KG1 (cell line): ENCODE data around the gene ABHD16B.
"Not testable (repeated sequence)": the region's sequence is repeated elsewhere in the genome, so short reads cannot be mapped to it uniquely, and the experiment has no call there.

ENCODE experiments used
- DNase-seq: peaks from one replicate; lab custom pipeline; 2025; lab: John Stamatoyannopoulos, UW

Gene ABHD16B

DNA sequence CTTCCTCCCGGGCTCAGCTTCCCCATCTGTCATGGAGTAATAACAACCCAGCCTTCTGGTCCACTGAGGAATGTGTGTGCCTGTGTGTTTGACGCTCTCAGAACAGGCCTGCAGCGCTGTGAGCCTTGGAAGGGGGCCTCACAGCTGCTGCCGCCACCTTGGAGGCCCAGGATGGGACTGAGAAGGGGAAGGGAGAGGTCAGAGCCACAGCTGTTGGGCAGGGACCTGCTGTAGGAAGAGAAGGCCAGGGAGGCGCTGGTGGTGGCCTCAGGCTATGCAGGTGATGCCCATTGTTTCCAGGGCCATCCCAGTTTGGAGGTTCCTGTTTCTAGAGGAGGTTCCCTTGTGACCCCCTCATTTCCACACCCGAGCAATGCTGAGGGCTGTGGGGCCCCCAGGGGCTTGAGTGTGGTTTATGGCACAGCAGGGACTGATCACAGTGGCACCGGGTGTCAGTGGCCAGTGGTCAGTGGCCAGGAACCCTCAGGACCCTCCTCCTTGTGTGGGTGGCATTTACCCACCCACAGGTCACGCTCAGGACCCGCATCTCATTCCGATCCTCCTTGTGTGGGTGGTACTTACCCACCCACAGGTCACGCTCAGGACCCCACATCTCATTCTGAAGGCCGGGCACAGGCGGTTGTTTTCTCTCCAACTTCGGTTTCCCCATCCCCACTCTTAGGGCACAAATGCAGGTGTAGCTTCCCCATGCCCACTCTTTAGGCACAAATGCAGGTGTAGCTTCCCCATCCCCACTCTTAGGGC lies 17.8 kb downstream of the ABHD16B start:
- DNase-seq = no peak

DNA sequence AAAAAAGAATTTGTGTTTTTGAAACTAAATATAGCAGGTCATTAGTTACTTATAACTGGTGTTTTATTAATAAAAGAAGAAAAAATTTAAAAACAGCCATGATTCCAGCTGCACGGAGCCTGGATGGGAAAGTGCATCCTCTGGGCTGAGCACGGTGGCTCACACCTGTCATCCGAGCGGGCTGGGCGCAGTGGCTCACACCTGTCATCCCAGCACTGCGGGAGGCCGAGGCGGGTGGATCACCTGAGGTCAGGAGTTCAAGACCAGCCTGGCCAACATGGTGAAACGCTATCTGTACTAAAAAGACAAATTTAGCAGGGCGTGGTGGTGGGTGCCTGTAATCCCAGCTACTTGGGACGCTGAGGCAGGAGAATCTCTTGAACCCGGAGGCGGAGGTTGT lies 19.6 kb downstream of the ABHD16B start:
- DNase-seq = not testable (repeated sequence)

DNA sequence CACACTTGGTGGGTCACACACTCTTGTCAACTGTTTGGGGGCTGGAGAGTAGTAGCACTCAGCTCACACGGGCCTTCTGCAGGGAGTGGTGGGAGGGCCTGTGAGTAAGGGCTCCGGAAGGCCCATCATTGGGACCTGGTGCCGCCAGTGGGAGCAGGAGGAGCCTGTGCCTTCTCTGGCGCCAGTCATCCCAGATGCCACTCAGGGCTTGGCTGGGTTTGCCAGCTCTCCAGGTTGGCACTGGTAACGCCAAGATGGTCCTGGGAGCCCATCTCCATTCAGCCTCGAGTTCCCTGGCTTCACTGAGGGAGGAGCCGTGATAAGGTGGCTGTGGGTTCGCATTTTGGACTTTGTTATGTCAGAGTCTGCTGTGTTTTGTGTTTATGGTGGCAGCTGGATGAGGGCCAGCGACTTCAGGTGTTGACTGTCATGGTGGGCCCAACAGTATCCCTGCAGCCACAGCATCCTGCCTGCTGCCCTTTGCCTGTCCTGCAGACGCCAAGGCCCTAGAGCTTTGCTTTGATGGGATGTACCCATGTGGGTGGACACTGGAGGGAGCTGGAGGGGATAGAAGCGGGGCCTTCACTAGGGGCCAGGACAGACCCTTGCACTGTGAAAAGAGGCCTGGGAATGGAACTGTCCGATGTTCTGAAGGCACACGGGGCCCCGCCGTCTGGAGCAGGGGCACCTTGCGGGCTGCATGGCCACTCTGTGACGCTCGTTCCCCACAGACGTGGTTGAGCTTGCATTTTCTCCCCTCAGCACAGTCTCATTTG lies 20.3 kb downstream of the ABHD16B start:
- DNase-seq = no peak

DNA sequence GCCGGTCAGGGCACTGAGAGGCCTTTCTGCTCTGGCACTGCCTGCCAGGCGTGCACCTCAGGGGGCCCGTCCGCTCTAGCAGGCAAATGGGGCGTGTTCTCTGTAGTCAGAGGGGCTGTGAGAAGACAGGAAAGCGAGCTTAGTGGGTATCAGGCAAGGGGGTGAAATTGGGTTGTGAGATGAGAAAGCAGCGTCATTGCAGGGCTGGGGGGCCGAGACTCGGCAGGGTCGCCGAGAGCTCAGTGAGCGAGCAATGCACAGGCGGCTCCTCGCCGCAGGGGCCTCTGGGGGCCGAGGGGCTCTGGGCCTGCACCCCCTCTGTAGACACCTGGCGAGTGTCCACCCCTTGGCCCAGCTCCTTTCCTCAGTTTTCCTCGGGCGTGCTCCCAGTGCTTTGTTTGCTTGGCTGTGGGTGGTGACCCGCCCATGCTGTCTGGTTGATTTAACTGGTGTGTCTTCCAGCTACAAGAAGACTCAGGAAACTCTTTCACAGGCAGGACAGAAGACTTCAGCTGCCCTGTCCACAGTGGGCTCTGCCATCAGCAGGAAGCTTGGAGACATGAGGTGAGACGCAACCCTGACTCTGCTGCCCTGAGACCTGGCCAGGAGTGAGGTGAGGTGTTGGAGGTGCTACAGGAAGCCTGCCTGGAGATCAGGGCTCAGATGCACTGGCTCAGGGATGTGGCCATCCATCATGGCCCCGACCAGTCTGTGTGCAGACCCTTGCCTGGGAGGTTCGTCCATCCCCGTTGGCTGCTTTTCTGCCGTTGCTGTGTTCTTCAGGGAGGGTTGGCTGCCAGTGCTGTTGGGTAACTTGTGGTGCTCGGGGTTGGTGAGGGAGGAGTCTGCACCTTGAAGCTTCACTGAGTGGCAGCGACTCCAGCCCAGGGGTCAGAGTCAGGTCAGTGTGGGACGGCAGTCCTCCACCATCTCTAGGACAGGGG lies 21.2 kb downstream of the ABHD16B start:
- DNase-seq = no peak

DNA sequence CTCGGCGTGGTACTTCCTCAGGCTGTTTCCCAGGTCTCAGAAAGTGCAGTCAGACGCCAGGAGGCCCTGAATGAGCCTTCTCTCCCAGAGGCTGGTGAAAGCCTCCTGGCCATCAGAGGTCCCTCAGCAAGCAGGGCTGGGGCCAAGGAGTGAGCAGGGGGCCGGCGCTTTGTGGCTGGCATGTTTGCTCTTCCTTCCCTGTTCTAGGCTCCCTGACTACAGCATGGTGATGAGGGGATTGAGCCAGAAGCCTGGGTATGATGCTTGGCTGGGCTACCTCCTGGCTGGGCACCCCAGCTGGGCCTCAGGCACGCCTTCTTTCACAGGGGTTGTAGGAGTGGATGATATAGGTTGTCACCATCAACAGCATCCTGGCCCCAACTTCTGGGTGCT lies 21.9 kb downstream of the ABHD16B start:
- DNase-seq = no peak

DNA sequence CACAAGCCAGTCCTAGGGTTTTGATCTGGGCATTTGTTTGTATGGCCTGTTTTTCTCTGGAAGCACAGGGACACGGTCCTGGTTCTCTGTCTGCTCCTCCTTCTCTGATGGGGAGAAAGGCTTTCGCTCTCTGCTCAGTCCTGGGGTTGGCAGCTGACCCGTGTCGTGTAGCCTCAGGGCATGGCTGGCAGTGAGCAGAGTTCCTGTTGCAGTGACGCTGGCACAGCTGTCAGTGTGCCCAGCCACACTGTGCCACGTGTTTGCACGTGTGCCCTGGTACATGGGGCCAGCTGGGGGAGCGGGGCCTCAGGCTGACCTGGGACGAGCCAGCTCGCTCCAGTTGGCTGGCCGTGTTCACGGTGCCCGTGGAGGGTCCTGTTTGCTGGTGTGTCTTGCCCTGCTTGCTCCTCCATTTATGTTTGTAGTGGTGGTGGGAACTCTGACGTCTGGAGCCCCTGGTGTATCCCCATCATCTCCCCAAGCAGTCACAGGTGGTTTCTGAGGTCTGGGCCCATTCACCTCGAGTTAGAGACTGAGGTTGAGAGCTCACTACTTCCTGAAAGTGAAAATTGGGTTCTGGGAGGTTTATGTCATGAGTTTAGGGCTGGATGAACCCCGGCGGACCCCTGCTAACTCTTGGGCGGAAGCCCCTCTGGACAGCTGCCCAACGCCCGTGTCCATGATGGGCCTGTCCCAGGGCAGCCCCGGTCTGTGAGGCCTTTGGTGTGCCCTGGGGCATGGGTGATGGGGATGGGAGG lies 23.4 kb downstream of the ABHD16B start:
- no peak for DNase-seq

DNA sequence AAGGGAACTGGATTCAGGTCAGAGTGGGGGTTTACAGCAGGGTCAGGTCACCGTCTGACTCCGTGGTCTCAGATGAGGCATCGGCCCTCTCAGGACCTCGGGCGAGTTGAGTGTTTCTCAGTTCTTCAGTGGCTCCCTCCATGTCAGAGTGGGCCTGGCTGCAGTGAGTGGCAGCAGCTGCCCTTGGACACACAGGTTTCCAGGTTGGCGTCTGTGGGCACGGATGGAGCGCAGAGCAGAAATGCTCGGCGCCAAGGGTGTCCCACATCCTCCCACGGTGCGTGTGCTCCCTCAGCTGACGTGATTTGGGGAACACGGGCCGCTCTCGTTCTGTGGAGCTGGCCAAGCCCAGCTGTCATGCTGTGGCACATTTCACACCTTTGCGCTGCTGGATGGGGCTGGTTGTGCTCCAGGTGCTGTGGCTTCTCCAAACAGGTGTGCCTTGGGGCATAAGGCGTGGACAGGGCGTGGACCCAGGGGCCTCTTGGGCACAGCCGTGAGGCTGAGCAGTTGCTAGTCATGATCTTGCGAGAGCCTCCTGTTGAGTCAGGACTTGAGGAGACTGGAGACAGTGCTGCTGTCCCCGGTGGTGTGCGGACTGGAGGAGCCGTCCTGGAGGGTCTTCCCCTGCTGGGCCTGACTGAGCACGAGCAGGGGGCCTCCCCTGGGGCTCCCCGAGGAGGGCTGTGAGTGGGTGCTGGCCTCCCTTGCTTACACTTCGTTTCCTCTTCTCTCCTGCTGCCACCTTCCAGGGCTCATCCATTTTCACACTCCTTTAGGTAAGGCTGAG lies 24.2 kb downstream of the ABHD16B start:
- no peak for DNase-seq

DNA sequence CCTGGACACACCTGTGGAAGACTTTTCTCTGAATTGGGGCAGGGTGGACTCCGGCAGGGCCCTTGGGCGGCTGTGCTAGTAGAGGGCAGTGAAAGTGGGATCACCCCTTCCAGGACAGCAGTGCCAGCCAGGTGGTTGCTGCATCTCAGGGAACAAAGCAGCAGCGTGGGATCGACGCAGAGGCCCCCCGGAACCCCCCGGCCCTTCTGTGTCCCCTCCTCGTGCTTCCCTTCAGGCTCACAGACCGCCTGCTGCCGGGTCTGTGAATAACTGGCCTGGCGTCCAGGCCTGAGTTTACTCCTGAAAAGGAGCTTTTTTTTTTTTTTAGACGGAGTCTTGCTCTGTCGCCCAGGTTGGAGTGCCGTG lies 24.7 kb downstream of the ABHD16B start:
- no peak for DNase-seq

DNA sequence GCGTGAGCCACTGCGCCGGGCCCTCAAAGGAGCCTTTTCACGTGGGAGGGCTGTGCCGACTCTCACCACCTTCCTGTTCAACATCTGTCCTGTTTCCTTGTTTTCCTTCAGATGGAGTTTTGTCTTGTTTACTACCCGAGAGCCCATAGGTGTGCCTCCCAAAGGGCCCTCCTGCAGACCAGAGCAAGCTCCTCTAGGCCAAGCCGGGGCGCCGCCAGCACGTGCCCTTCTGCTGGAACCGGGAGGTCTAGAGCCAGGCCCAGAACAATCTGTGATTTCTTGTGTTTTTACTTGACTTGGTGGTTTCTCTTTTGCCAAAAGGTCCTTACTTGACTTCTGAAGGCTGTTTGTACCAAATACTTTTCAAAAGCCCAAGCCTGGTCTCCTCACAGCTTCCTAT lies 25.6 kb downstream of the ABHD16B start:
- DNase-seq = no peak

DNA sequence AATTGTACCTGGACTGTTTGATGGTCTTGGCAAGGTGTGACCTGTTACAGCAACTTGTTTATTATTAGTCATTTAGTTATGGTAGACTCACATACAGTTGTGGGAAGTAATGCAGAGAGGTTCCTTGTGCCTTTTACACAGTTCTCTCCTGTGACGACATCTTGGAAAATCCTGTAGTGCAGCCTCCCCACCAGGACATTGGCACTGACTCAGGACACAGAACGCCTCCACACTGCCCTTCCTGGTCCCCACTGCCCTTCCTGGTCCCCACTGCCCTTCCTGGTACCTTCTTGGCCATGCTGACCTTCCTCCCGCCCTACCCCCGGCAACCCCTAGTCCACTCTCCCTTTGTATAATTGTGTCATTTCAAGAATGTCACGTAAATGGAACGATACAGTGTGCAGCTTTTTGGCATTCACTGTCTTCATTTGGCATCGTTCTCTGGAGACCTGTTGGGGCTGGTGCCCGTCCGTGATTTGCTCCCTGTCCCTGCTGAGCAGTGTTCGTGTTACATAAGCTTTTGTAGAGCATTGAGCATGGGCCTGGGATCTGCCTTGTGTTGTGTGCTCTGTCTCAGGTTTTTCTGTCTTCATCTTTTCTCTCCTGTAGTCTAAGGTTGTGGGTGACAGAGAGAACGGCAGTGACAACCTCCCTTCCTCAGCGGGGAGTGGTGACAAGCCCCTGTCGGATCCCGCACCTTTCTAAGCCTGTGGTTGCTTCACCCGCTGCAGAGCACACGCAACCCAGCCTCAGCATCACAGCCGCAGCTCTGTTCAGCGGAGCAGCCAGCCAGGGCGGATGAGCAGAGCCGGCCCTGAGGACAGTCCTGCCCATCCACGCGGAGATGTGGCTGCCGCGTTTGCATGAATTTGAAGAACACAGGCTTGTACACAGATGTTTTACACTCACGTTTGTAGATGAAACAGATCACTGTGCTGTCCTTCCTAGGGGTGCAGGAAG lies 28.2 kb downstream of the ABHD16B start:
- DNase-seq = no peak

DNA sequence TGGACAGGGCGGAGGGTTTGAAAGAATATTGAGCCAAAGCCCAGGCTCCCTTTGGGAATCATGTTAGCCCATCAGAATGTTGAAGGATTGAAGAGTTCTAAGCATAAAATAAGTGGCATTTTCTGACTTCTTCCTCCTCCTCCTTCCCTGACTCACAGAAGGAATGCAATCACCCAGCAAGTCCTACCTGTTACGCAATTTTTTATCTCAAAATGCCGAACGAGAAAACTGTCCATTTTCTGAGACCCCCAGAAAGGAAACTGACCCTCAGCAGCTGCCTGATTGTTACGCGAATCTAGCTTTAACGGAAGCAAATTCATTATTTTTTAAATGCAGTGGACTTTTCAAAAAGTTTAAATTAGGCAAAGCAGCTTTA lies 28.9 kb downstream of the ABHD16B start:
- DNase-seq = no peak

DNA sequence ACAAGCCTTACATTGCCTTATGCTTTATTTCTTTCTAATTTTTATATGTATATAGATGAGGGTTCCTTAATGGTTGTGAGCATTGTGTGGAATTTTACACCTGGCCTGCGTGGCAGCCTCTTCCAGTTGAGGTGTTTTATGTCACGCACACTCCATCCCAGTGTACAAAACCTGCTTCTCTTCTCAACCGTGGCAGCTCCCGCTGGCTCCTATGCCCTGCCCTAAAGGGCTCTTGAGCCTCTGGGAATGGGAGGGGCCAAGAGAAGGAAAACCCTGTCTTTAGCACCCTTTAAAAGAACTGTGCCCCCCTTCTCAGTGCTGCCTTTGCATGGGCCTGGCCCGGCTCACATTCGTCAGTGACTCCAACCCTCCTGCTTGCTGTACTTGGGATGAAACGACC lies 29.3 kb downstream of the ABHD16B start:
- no peak for DNase-seq

DNA sequence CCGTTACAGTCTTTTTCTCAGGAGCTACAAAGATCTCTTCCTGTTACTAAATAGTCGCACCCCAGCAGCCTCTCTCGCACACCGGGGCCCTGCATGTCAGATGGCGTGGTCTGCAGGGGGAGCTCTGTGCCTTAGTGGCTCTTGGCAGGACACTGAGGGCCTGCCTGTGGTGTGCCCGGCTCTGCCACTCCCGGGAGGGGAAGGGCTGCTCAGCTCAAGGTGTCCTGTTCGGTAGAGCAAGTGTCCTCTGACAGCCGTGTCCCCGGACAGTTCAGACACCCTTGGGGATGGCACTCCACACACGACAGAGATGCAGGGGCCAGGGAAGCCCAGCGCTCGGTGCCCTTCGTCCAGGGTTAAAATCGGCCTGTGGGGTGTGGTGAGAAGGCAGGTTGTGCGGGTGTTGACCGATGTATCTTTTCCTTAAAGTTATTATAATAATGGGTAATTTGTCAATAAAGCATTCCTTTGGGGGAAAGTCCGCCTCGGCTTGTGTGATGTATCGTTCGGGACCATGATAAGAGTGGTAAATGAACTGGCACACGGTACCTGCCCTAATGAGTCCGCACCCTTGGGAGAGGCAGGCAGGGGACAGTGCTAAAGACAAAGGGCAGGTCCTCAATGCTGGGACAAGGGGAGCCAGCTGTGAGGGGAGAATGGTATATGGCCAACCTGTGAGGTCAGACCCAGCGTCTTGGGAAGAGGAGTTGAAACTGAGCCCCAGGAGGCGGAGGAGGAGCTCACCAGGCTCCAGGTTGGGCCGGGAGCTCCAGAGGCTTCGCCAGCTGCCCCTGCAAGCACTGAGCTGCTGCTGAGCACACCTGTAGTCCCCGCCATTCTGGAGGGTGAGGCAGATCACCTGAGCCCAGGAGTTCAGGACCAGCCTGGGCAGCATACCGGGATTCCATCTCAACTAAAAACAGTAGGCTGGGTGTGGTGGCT lies 30.0 kb downstream of the ABHD16B start:
- no peak for DNase-seq

DNA sequence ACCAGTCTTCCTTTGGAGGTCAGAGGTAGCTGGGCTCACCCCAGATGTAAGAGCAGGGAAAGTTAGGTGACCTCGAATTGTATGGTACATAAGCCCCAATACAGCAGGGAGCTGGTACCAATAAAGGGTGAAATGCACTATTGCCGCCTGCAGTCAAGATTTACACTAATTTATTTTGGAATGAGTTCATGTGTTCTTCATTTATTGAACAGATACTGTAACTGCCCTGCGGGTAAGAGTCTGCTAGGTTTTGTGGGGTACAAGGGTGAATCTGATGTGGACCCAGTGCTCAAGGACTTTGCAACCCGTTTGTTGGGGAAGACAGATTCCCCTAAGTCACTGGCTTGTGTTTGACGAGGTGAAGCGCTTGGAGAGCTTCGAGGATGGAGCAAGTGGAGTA lies 31.1 kb downstream of the ABHD16B start:
- DNase-seq = no peak

DNA sequence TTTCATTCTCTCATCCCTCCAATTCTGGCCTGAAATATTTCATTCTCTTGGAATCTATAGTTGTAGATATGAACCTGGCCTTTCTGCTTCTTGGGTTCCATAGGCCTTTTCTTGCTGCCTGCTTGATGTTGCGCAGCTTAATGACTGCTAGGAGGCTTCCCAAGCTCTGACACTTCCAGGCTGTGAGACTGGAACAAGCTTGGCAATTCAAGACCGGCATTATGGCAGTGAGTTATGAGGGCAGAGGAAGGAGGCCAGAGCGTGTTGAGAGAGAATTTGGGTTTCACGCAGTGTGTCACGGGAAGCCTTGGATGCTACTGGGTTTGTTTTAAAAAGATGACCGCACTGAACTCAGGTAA lies 32.7 kb downstream of the ABHD16B start:
- DNase-seq = no peak

DNA sequence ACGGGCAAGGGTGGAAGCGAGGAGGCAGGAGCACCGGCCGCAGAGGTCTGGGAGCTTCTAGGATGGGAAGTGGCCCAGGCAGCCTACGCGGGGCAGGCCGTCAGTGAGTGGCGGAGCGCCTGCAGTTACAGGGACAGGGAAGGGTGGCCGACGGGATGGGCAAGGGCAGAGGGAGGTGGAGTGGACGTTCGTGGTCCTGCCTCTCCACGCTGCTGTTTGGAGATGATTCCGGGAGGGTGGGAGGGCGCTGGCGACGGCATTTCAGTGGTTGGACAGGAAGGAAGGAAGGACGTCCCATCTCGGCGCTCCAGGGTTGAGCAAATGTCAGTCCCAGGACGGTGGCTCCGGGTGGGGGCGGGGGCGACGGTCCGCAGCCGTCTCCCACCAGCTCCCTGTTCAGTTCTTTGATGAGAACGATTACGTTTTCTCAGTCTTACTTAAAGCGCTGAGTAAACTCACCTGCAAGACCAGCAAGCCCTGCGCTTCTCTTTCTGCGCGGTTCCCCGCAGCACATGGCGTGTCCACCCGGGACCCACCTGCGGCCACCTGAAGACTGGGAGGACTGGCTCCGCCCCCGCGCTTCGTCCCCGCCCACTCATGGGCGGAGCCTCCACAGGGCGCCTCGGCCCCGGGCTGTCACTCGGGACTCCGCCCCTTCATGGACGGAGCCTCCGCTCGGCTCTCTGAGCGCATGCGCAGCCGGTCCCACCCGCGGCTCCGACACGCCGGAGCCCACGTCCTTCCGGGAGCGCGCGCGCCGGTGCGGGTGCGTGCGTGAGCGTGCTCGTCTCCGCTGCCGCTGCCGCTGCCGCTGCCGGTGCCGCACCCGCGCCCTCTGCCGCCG lies 33.3 kb downstream of the ABHD16B start, which contains the start of gene DNAJC5:
Gene DNAJC5, plus strand, starts transcription at position 769 of the 844 bp plus-strand sequence. CDS start 33,220 bp downstream, outside the sequence.
- DNase-seq = peak; percentile 93

DNA sequence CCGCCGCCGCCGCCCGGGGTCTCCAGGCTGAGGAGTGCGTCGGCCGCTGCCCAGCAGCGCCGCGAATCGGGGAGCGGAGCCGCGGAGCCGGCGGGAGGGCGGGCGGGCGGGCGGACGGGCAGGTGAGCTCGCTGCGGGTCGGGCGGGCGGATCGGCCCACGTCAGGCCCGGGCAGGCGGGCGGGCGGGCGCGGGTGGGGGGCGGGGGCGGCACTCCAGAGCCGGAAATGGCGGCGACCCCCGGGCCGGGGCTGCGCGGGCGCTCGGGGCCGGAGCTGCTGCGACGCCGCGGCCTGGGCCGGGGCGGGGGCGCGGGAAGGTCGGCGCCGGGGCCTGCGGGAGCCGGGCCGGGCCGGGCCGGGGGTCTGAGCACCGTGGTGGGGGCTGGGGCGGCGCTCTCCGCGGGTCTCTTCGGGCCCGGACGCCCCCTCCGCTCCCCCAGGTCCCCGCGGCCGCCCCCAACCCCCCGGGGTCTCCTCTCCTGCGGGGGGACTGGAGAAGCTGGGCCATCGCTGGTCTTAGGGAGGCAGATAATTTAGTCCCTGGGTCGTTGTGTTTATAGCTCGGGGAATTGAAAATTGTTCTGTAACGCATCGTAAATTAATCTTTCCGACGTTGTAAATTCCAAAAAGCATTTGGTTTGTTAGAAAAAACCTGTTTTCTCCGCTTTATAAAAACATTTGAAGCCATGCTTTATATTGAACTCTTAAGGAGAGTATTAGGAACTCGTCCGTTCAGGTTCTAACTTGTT lies 34.1 kb downstream of the ABHD16B start:
- DNase-seq = no peak
